GM13977 (cell line): ENCODE results near the gene USP46.

Source experiments
- DNase-seq: peaks from one replicate; pipeline ENCODE4 v3.0.0; 2012; ENCODE audit warnings: low spot score
- CTCF ChIP-seq: IDR thresholded peaks from 2 replicates; pipeline ENCODE4 v1.5.1; 2012; ENCODE audit warnings: mild to moderate bottlenecking, control low read depth; ENCODE audit not compliant: insufficient read depth; ENCODE audit errors: extremely low read depth, missing control alignments
- in situ Hi-C: fragments of 300-500 bp; cut with MboI; formaldehyde crosslinking; loops from one replicate; pipeline ENCODE4 v1.12.0; 2022; ENCODE audit warnings: low sequenced_read_pairs, low pct_unique_long_range_greater_than_20kb, mixed read lengths, inconsistent platforms; ENCODE audit not compliant: unreplicated experiment

Gene USP46

GRCh38 chr4:52670739-52671138, 11.6 kb upstream of the USP46 start:
- DNase-seq, result no peak
- TF ChIP-seq CTCF, result no peak
- in situ Hi-C loops, result no loop called here

GRCh38 chr4:52670121-52670520, 11.0 kb upstream of the USP46 start:
- in situ Hi-C loops, result no loop called here
- no peak for DNase-seq

GRCh38 chr4:52665592-52665991, 6.5 kb upstream of the USP46 start:
- peak; percentile 58 for TF ChIP-seq CTCF
- in situ Hi-C loops, result loop anchor here (10.0 kb wide), 1 partner anchor 49 kb away; no protein-coding TSS in a partner anchor
- peak; percentile 45 for DNase-seq

More at GRCh38 chr4:52670121-52670520, 11.0 kb upstream of the USP46 start:
- TF ChIP-seq CTCF, result no peak

- no peak for TF ChIP-seq CTCF
- DNase-seq, result no peak
- in situ Hi-C loops, result loop anchor here (10.0 kb wide), 1 partner anchor 50 kb away; no protein-coding TSS in a partner anchor
Observed at GRCh38 chr4:52664479-52664878, 5.4 kb upstream of the USP46 start.

- no peak for TF ChIP-seq CTCF
- no peak for DNase-seq
- in situ Hi-C loops, result loop anchor here (10.0 kb wide), 1 partner anchor 53 kb away; no protein-coding TSS in a partner anchor
Observed at GRCh38 chr4:52661966-52662690, 3.0 kb upstream of the USP46 start.

- TF ChIP-seq CTCF, result no peak
- in situ Hi-C loops, result loop anchor here (10.0 kb wide), 1 partner anchor 54 kb away; no protein-coding TSS in a partner anchor
- DNase-seq, result no peak
Observed at GRCh38 chr4:52660643-52661042, 1.5 kb upstream of the USP46 start.
